Loucy (cell line): ENCODE results near the gene AGRN.

Experiments
- H2AFZ ChIP-seq: fragments of 200-600 bp; sonication (generic); 2 replicates; pipeline ENCODE4 v1.6.0; 2016; ENCODE audit warnings: antibody characterized with exemption, mild to moderate bottlenecking, low read length, moderate library complexity
- H3F3A ChIP-seq: fragments of 200-600 bp; 2 replicates; pipeline ENCODE4 v1.6.0; 2016; ENCODE audit warnings: antibody characterized with exemption, low read depth, mild to moderate bottlenecking
- H3K27me3 ChIP-seq: fragments of 200-600 bp; sonication (generic); 2 replicates; pipeline ENCODE4 v1.6.1; 2014; ENCODE audit warnings: low read length, mild to moderate bottlenecking; ENCODE audit not compliant: insufficient read depth, poor library complexity, severe bottlenecking
- H3K36me3 ChIP-seq: fragments of 200-600 bp; sonication (generic); 2 replicates; pipeline ENCODE4 v1.6.1; 2016; ENCODE audit warnings: low read length; ENCODE audit not compliant: insufficient read depth
- H3K4me1 ChIP-seq: fragments of 200-600 bp; sonication (generic); 2 replicates; pipeline ENCODE4 v1.5.1; 2014; ENCODE audit warnings: low read length, mild to moderate bottlenecking; ENCODE audit not compliant: insufficient read depth, poor library complexity, severe bottlenecking
- H3K4me2 ChIP-seq: fragments of 200-600 bp; sonication (generic); 2 replicates; pipeline ENCODE4 v1.6.0; 2014; ENCODE audit warnings: antibody characterized with exemption, low read length, low read depth, mild to moderate bottlenecking; ENCODE audit not compliant: poor library complexity, severe bottlenecking
- H3K4me3 ChIP-seq: fragments of 200-600 bp; sonication (generic); 2 replicates; pipeline ENCODE4 v1.5.1; 2014; ENCODE audit warnings: low read length, mild to moderate bottlenecking, mixed read lengths; ENCODE audit not compliant: poor library complexity, severe bottlenecking
- H3K79me2 ChIP-seq: fragments of 200-600 bp; sonication (generic); 2 replicates; pipeline ENCODE4 v1.6.1; 2014; ENCODE audit warnings: low read length; ENCODE audit not compliant: insufficient read depth
- H3K9ac ChIP-seq: fragments of 200-600 bp; sonication (generic); 2 replicates; pipeline ENCODE4 v1.6.0; 2014; ENCODE audit warnings: mild to moderate bottlenecking, low read depth, low read length, moderate library complexity; ENCODE audit not compliant: poor library complexity, severe bottlenecking
- H3K9me2 ChIP-seq: fragments of 200-600 bp; sonication (generic); replicated peaks from 2 replicates; pipeline ENCODE4 v1.6.1; 2016; ENCODE audit warnings: low read depth, low read length, mixed read lengths
- H3K9me3 ChIP-seq: fragments of 200-600 bp; sonication (generic); 2 replicates; pipeline ENCODE4 v1.6.1; 2014; ENCODE audit warnings: mild to moderate bottlenecking, antibody characterized with exemption, low read length, low read depth; ENCODE audit not compliant: insufficient read depth
- H4K20me1 ChIP-seq: fragments of 200-600 bp; sonication (generic); 2 replicates; pipeline ENCODE4 v1.6.0; 2014; ENCODE audit warnings: antibody characterized with exemption, low read length, mild to moderate bottlenecking; ENCODE audit not compliant: insufficient read depth, poor library complexity, severe bottlenecking
- CTCF ChIP-seq: fragments of 200-600 bp; sonication (generic); conservative IDR thresholded peaks from 2 replicates; pipeline ENCODE4 v1.5.1; 2014; ENCODE audit warnings: mild to moderate bottlenecking, antibody characterized with exemption, low read length
- EZH2phosphoT487 ChIP-seq: fragments of 200-600 bp; IDR thresholded peaks from 2 replicates; pipeline ENCODE4 v1.6.1; 2018; ENCODE audit warnings: antibody characterized with exemption, mild to moderate bottlenecking, moderate library complexity, borderline replicate concordance

The AGRN gene

GRCh38 chr1:1067284-1067859 is 47.5 kb downstream of the AGRN start:
- no peaks in the 10 kb centered on the region for H3F3A ChIP-seq
- no peaks in the 10 kb centered on the region for H3K9me2 ChIP-seq
- no peaks in the 10 kb centered on the region for H3K36me3 ChIP-seq
- no peak overlapping the region for H3K4me2 ChIP-seq
- no peaks in the 10 kb centered on the region for H3K27me3 ChIP-seq
- H3K4me1 ChIP-seq, result peaks cover 3% of the 10 kb centered on the region
- no peaks in the 10 kb centered on the region for H3K9me3 ChIP-seq
- H4K20me1 ChIP-seq, result no peaks in the 10 kb centered on the region
- H3K79me2 ChIP-seq, result no peaks in the 10 kb centered on the region
- no peak overlapping the region for H3K9ac ChIP-seq
- H3K4me3 ChIP-seq, result no peak overlapping the region
- no peak overlapping the region for H2AFZ ChIP-seq
- TF ChIP-seq EZH2phosphoT487, result no peak
- TF ChIP-seq CTCF, result no peak

GRCh38 chr1:1067860-1068516 is 48.1 kb downstream of the AGRN start:
- no peaks in the 10 kb centered on the region for H3K9me2 ChIP-seq
- H3K4me1 ChIP-seq, result peaks cover 3% of the 10 kb centered on the region
- H3K79me2 ChIP-seq, result no peaks in the 10 kb centered on the region
- no peaks in the 10 kb centered on the region for H3K36me3 ChIP-seq
- no peak for TF ChIP-seq EZH2phosphoT487
- no peak for TF ChIP-seq CTCF
- no peak overlapping the region for H3K4me2 ChIP-seq
- no peaks in the 10 kb centered on the region for H3K27me3 ChIP-seq
- no peak overlapping the region for H2AFZ ChIP-seq
- no peak overlapping the region for H3K4me3 ChIP-seq
- no peak overlapping the region for H3K9ac ChIP-seq
- H4K20me1 ChIP-seq, result no peaks in the 10 kb centered on the region
- H3K9me3 ChIP-seq, result no peaks in the 10 kb centered on the region
- no peaks in the 10 kb centered on the region for H3F3A ChIP-seq

GRCh38 chr1:1068517-1069055 is 48.7 kb downstream of the AGRN start:
- Histone ChIP-seq H3K4me1 (peaks cover under 1% of the 10 kb centered on the region), H3K9me3 (no peaks in the 10 kb centered on the region), H3K27me3 (no peaks in the 10 kb centered on the region), H3K9me2 (no peaks in the 10 kb centered on the region), H3K9ac (no peak overlapping the region), H4K20me1 (no peaks in the 10 kb centered on the region), H3K4me3 (no peak overlapping the region), H3F3A (no peaks in the 10 kb centered on the region), H2AFZ (no peak overlapping the region), H3K4me2 (no peak overlapping the region), H3K36me3 (no peaks in the 10 kb centered on the region), H3K79me2 (no peaks in the 10 kb centered on the region)
- TF ChIP-seq EZH2phosphoT487 (no peak), CTCF (no peak)
